Neural cell (in vitro differentiated cells): Measurements from ENCODE around the gene PRELID1. TPM values are rescaled to one million over a fixed set of nuclear protein-coding genes. Genes with fewer than 3 reads are reported as not detected.
A peak's percentile ranks its signal among the peaks of the same experiment; 100 is the strongest.
"Not testable (repeated sequence)": the region's sequence is repeated elsewhere in the genome, so short reads cannot be mapped to it uniquely, and the experiment has no call there.

Source experiments
- H2AFZ ChIP-seq: fragments of 200-600, 300-800 bp; sonication (generic), shearing (Covaris generic); 2 replicates; pipeline ENCODE4 v1.6.0; 2014; ENCODE audit warnings: low read depth, mild to moderate bottlenecking, antibody characterized with exemption, low read length, moderate library complexity
- H3F3A ChIP-seq: fragments of 200-600 bp; shearing (Covaris generic); 2 replicates; pipeline ENCODE4 v1.6.1; 2016; ENCODE audit warnings: mild to moderate bottlenecking, moderate library complexity, mixed read lengths, antibody characterized with exemption, low read length; ENCODE audit not compliant: insufficient read depth, poor library complexity, severe bottlenecking
- H3K27ac ChIP-seq: fragments of 200-600, 300-800 bp; sonication (generic), shearing (Covaris generic); 2 replicates; pipeline ENCODE4 v1.5.1; 2014; ENCODE audit warnings: mild to moderate bottlenecking, low read length, moderate library complexity
- H3K27me3 ChIP-seq: fragments of 300-800, 200-600 bp; sonication (generic), shearing (Covaris generic); 2 replicates; pipeline ENCODE4 v1.6.0; 2014; ENCODE audit warnings: mild to moderate bottlenecking, low read depth, low read length, moderate library complexity; ENCODE audit not compliant: insufficient read depth
- H3K36me3 ChIP-seq: fragments of 300-800, 200-600 bp; sonication (generic), shearing (Covaris generic); 2 replicates; pipeline ENCODE4 v1.5.1; 2014; ENCODE audit warnings: mild to moderate bottlenecking, antibody characterized with exemption, low read length, moderate library complexity; ENCODE audit not compliant: insufficient read depth
- H3K4me2 ChIP-seq: fragments of 300-800, 200-600 bp; sonication (generic), shearing (Covaris generic); 2 replicates; pipeline ENCODE4 v1.6.0; 2014; ENCODE audit warnings: mild to moderate bottlenecking, low read length
- H3K4me3 ChIP-seq: fragments of 300-800, 200-600 bp; sonication (generic), shearing (Covaris generic); 2 replicates; pipeline ENCODE4 v1.5.1; 2014; ENCODE audit warnings: mild to moderate bottlenecking, low read length, moderate library complexity
- H3K79me2 ChIP-seq: fragments of 200-600 bp; shearing (Covaris generic); replicated peaks from 2 replicates; pipeline ENCODE4 v1.6.0; 2014; ENCODE audit warnings: mild to moderate bottlenecking, low read length, moderate library complexity; ENCODE audit not compliant: insufficient read depth
- H3K9ac ChIP-seq: fragments of 300-800, 200-600 bp; sonication (generic), shearing (Covaris generic); 2 replicates; pipeline ENCODE4 v1.6.1; 2016; ENCODE audit warnings: mild to moderate bottlenecking, low read length, mixed read lengths
- H3K9me2 ChIP-seq: fragments of 200-600 bp; shearing (Covaris generic); 2 replicates; pipeline ENCODE4 v1.6.1; 2016; ENCODE audit warnings: mild to moderate bottlenecking, low read length, mixed read lengths; ENCODE audit not compliant: insufficient read depth
- H3K9me3 ChIP-seq: fragments of 200-600, 300-800 bp; sonication (generic), shearing (Covaris generic); 2 replicates; pipeline ENCODE4 v1.6.1; 2016; ENCODE audit warnings: mild to moderate bottlenecking, mixed run types, low read length, moderate library complexity, mixed read lengths
- H4K20me1 ChIP-seq: fragments of 200-600 bp; shearing (Covaris generic); 2 replicates; pipeline ENCODE4 v1.6.1; 2016; ENCODE audit warnings: mild to moderate bottlenecking, mixed run types; ENCODE audit not compliant: insufficient read depth
- CTCF ChIP-seq: fragments of 450-650 bp; IDR thresholded peaks from 2 replicates; pipeline ENCODE4 v1.5.1; 2014; ENCODE audit warnings: antibody characterized with exemption, mild to moderate bottlenecking, moderate library complexity; ENCODE audit not compliant: poor library complexity, severe bottlenecking
- EP300 ChIP-seq: fragments of 450-650 bp; conservative IDR thresholded peaks from 2 replicates; pipeline ENCODE4 v1.6.1; 2014; ENCODE audit warnings: antibody characterized with exemption, mild to moderate bottlenecking, moderate library complexity; ENCODE audit not compliant: poor library complexity, severe bottlenecking
- EZH2 ChIP-seq: fragments of 200-600, 300-800 bp; shearing (Covaris generic), sonication (generic); IDR thresholded peaks from 2 replicates; pipeline ENCODE4 v1.6.1; 2014; ENCODE audit warnings: antibody characterized with exemption, low read length, borderline replicate concordance, mild to moderate bottlenecking; ENCODE audit not compliant: insufficient read depth, poor library complexity, severe bottlenecking
- MXI1 ChIP-seq: fragments of 450-650 bp; conservative IDR thresholded peaks from 2 replicates; pipeline ENCODE4 v1.6.1; 2014; ENCODE audit warnings: antibody characterized with exemption, mild to moderate bottlenecking; ENCODE audit not compliant: poor library complexity, severe bottlenecking
- POLR2AphosphoS5 ChIP-seq: IDR thresholded peaks from 2 replicates; pipeline ENCODE4 v1.6.1; 2012
- RAD21 ChIP-seq: fragments of 450-650 bp; conservative IDR thresholded peaks from 2 replicates; pipeline ENCODE4 v1.6.1; 2014; ENCODE audit warnings: antibody characterized with exemption, mild to moderate bottlenecking, moderate library complexity
- REST ChIP-seq: IDR thresholded peaks from 2 replicates; pipeline ENCODE4 v1.6.1; 2012; ENCODE audit warnings: borderline replicate concordance
- SMC3 ChIP-seq: fragments of 450-650 bp; conservative IDR thresholded peaks from 2 replicates; pipeline ENCODE4 v1.6.1; 2014; ENCODE audit warnings: antibody characterized with exemption, mild to moderate bottlenecking, moderate library complexity; ENCODE audit not compliant: poor library complexity
- TAF1 ChIP-seq: IDR thresholded peaks from 2 replicates; pipeline ENCODE4 v1.6.1; 2012; ENCODE audit warnings: low read depth
- polyA minus RNA-seq: library from RNA; depleted of rRNA, polyadenylated mRNA; stranded (reverse); fragments of >200 nt; gene quantifications from 2 replicates; pipeline ENCODE4 v1.2.3, GENCODE V29; 2014
- polyA plus RNA-seq: library from polyadenylated mRNA; depleted of rRNA; stranded (reverse); fragments of >200 nt; gene quantifications from 2 replicates; pipeline ENCODE4 v1.2.3, GENCODE V29; 2014

Gene PRELID1
- polyA plus RNA-seq: 133 and 163 TPM in 2 replicates
- polyA minus RNA-seq: 49.9 and 56.0 TPM in 2 replicates

- peak within 1 kb of the TSS; percentile 72 for H3K27ac ChIP-seq
- H3K9me2 ChIP-seq: no peaks in the 10 kb centered on the region
- peak within 1 kb of the TSS; percentile 95 for H2AFZ ChIP-seq
- no peaks in the 10 kb centered on the region for H3K9me3 ChIP-seq
- peaks cover 16% of the 10 kb centered on the region for H3K79me2 ChIP-seq
- no peaks in the 10 kb centered on the region for H3F3A ChIP-seq
- H4K20me1 ChIP-seq: no peaks in the 10 kb centered on the region
- TF ChIP-seq EP300 (peak; percentile 39), POLR2AphosphoS5 (peak; percentile 80), CTCF (peak; percentile 51), EZH2 (no peak), MXI1 (peak; percentile 97), RAD21 (peak; percentile 40), TAF1 (peak; percentile 73), REST (no peak), SMC3 (peak; percentile 39)
- H3K4me2 ChIP-seq: peak within 1 kb of the TSS; percentile 93
- H3K4me3 ChIP-seq: peak within 1 kb of the TSS; percentile 100
- H3K9ac ChIP-seq: peak within 1 kb of the TSS; percentile 91
- H3K36me3 ChIP-seq: no peaks in the 10 kb centered on the region
- no peaks in the 10 kb centered on the region for H3K27me3 ChIP-seq
Observed at GRCh38 chr5:177303121-177303924, at the start of gene PRELID1, which contains the start of gene RAB24. PRELID1 (plus strand) TSS chr5:177303799; CDS start chr5:177303986, 187 bp downstream. RAB24 (minus strand) TSS chr5:177303719; CDS start chr5:177303288, 431 bp downstream.

GRCh38 chr5:177256296-177256695 is 47.3 kb upstream of the PRELID1 start:
- H2AFZ ChIP-seq: no peak overlapping the region
- no peak overlapping the region for H3K9ac ChIP-seq
- no peak for TF ChIP-seq MXI1
- no peak for TF ChIP-seq SMC3
- TF ChIP-seq EZH2: no peak
- TF ChIP-seq REST: no peak
- no peak for TF ChIP-seq TAF1
- TF ChIP-seq CTCF: no peak
- TF ChIP-seq RAD21: no peak
- TF ChIP-seq EP300: no peak
- TF ChIP-seq POLR2AphosphoS5: no peak
- no peaks in the 10 kb centered on the region for H3K27me3 ChIP-seq
- H4K20me1 ChIP-seq: no peaks in the 10 kb centered on the region
- H3F3A ChIP-seq: no peaks in the 10 kb centered on the region
- H3K9me2 ChIP-seq: no peaks in the 10 kb centered on the region
- no peak overlapping the region for H3K27ac ChIP-seq
- H3K4me3 ChIP-seq: no peak overlapping the region
- H3K9me3 ChIP-seq: no peaks in the 10 kb centered on the region
- no peaks in the 10 kb centered on the region for H3K36me3 ChIP-seq
- H3K79me2 ChIP-seq: no peaks in the 10 kb centered on the region
- H3K4me2 ChIP-seq: no peak overlapping the region

- H3K36me3 ChIP-seq, H3K4me3 ChIP-seq, H3K27ac ChIP-seq, H3K9me2 ChIP-seq, H3K79me2 ChIP-seq, H4K20me1 ChIP-seq, H3K9me3 ChIP-seq, H3K9ac ChIP-seq, H3K4me2 ChIP-seq, H3K27me3 ChIP-seq, H2AFZ ChIP-seq, H3F3A ChIP-seq: not testable (repeated sequence)
Observed at GRCh38 chr5:177258711-177259110, 44.9 kb upstream of the PRELID1 start.
